Thymus (tissue), 11 donors: ENCODE measurements around the gene GAS2L2. TPM values are rescaled to one million over a fixed set of nuclear protein-coding genes. Genes with fewer than 3 reads are reported as not detected.
"Not testable (repeated sequence)": the region's sequence is repeated elsewhere in the genome, so short reads cannot be mapped to it uniquely, and the experiment has no call there.

Source experiments
- DNase-seq, 9 donors: peaks; one replicate each; pipeline ENCODE4 v3.0.0-alpha.2; 2013; ENCODE audit warnings: low spot score in 9 of 9, low read depth in 6 of 9, missing footprints in 1 of 9
- H3K27ac ChIP-seq, 2 donors: one replicate each; pipeline ENCODE4 v1.5.1; 2013; ENCODE audit warnings: control low read depth in 1 of 2, low read depth in 1 of 2, low read length in 1 of 2, mild to moderate bottlenecking in 1 of 2, moderate library complexity in 1 of 2
- H3K27me3 ChIP-seq, 2 donors: one replicate each; pipeline ENCODE4 v1.5.1; 2013; ENCODE audit warnings: low read length in 1 of 2; ENCODE audit not compliant: control insufficient read depth in 2 of 2, insufficient read depth in 1 of 2
- H3K36me3 ChIP-seq, 2 donors: one replicate each; pipeline ENCODE4 v1.5.1; 2013; ENCODE audit warnings: low read length in 1 of 2, mild to moderate bottlenecking in 1 of 2, moderate library complexity in 1 of 2; ENCODE audit not compliant: control insufficient read depth in 2 of 2, insufficient read depth in 2 of 2
- H3K4me1 ChIP-seq, 2 donors: one replicate each; pipeline ENCODE4 v1.5.1; 2013; ENCODE audit warnings: low read length in 2 of 2; ENCODE audit not compliant: control insufficient read depth in 2 of 2, insufficient read depth in 2 of 2
- H3K4me3 ChIP-seq, 2 donors: one replicate each; pipeline ENCODE4 v1.5.1; 2013; ENCODE audit warnings: low read length in 2 of 2, control low read depth in 1 of 2, mild to moderate bottlenecking in 1 of 2
- H3K9me3 ChIP-seq, 2 donors: one replicate each; pipeline ENCODE4 v1.5.1; 2013; ENCODE audit warnings: low read length in 1 of 2, mild to moderate bottlenecking in 1 of 2; ENCODE audit not compliant: control insufficient read depth in 2 of 2, insufficient read depth in 1 of 2
- WGBS: extraction: QIAGEN DNeasy Blood & Tissue Kit; methylation state at CpG from one replicate; pipeline ENCODE4 v1.1.7; 2013; 5-methylcytosine and 5-hydroxymethylcytosine counted together
- polyA plus RNA-seq: library from polyadenylated mRNA; stranded (reverse); fragments of 200-250 nt; gene quantifications from one replicate; pipeline ENCODE4 v1.2.3, GENCODE V29; 2013
- total RNA-seq: library from RNA; stranded (reverse); fragments of 120-200 nt; gene quantifications from one replicate; pipeline ENCODE4 v1.2.4, GENCODE V29; 2013
- donor health status: healthy.

Gene GAS2L2
- total and polyA plus RNA-seq, 2 donors: 0.21 TPM; not detected in 1

- no peak overlapping the region for H3K4me3 ChIP-seq
- no peaks in the 10 kb centered on the region for H3K9me3 ChIP-seq
- no peak overlapping the region for H3K27ac ChIP-seq
- 96% methylated on average over 1 of the region's 1 CpG for WGBS
- peaks cover 4 to 9% of the 10 kb centered on the region in 2 donors for H3K36me3 ChIP-seq
- no peaks in the 10 kb centered on the region for H3K27me3 ChIP-seq
- peaks cover 0 to 3% of the 10 kb centered on the region in 2 donors for H3K4me1 ChIP-seq
- no peak for DNase-seq
These were observed 47.8 kb downstream of the GAS2L2 start for GRCh38 chr17:35705230-35705629.

- H3K36me3 ChIP-seq, H3K9me3 ChIP-seq, H3K27ac ChIP-seq, H3K4me3 ChIP-seq, DNase-seq, H3K27me3 ChIP-seq, H3K4me1 ChIP-seq: not testable (repeated sequence)
- WGBS: 93% methylated on average over 2 of the region's 2 CpGs
These were observed 49.7 kb downstream of the GAS2L2 start for GRCh38 chr17:35703308-35703707.

- DNase-seq: no peak
- Histone ChIP-seq H3K9me3 (no peaks in the 10 kb centered on the region), H3K4me1 (no peaks in the 10 kb centered on the region), H3K36me3 (peaks cover 2% of the 10 kb centered on the region in 2 donors), H3K4me3 (no peak overlapping the region), H3K27me3 (no peaks in the 10 kb centered on the region), H3K27ac (no peak overlapping the region)
- 98% methylated on average over 5 of the region's 5 CpGs for WGBS
These were observed 51.5 kb downstream of the GAS2L2 start for GRCh38 chr17:35701491-35701890.

GRCh38 chr17:35700150-35700549 lies 52.9 kb downstream of the GAS2L2 start:
- Histone ChIP-seq H3K4me3 (no peak overlapping the region), H3K9me3 (no peaks in the 10 kb centered on the region), H3K27ac (no peak overlapping the region), H3K36me3 (peaks cover 9 to 11% of the 10 kb centered on the region in 2 donors), H3K27me3 (no peaks in the 10 kb centered on the region), H3K4me1 (no peaks in the 10 kb centered on the region)
- WGBS: 96% methylated on average over 6 of the region's 6 CpGs
- DNase-seq: no peak

GRCh38 chr17:35698800-35699199 lies 54.2 kb downstream of the GAS2L2 start:
- DNase-seq: no peak
- H3K4me1 ChIP-seq: no peaks in the 10 kb centered on the region
- peaks cover 18 to 20% of the 10 kb centered on the region in 2 donors for H3K36me3 ChIP-seq
- WGBS: 98% methylated on average over 2 of the region's 2 CpGs
- no peaks in the 10 kb centered on the region for H3K27me3 ChIP-seq
- H3K27ac ChIP-seq: no peak overlapping the region
- no peak overlapping the region for H3K4me3 ChIP-seq
- H3K9me3 ChIP-seq: no peaks in the 10 kb centered on the region

GRCh38 chr17:35695613-35696012 lies 57.4 kb downstream of the GAS2L2 start:
- WGBS: 97% methylated on average over 2 of the region's 2 CpGs
- Histone ChIP-seq H3K4me3 (no peak overlapping the region), H3K27me3 (no peaks in the 10 kb centered on the region), H3K9me3 (no peaks in the 10 kb centered on the region), H3K36me3 (peaks cover 25 to 26% of the 10 kb centered on the region in 2 donors), H3K4me1 (no peaks in the 10 kb centered on the region), H3K27ac (no peak overlapping the region)
- DNase-seq: no peak

GRCh38 chr17:35694906-35695305 lies 58.1 kb downstream of the GAS2L2 start:
- 96% methylated on average over 2 of the region's 2 CpGs for WGBS
- H3K27me3 ChIP-seq: no peaks in the 10 kb centered on the region
- H3K36me3 ChIP-seq: peaks cover 28 to 31% of the 10 kb centered on the region in 2 donors
- DNase-seq: no peak
- H3K9me3 ChIP-seq: no peaks in the 10 kb centered on the region
- no peak overlapping the region for H3K4me3 ChIP-seq
- H3K4me1 ChIP-seq: no peaks in the 10 kb centered on the region
- H3K27ac ChIP-seq: no peak overlapping the region

Other genes with a start within 250 kb of the GAS2L2 start
- gene SLFN12L, start 215.6 kb downstream of the GAS2L2 start, total RNA-seq: 3.7 TPM
- gene SLFN12L, start 215.6 kb downstream of the GAS2L2 start, polyA plus RNA-seq: 1.2 TPM
- gene SLFN14, start 192.4 kb downstream of the GAS2L2 start, total RNA-seq: 0.19 TPM
- gene SLFN14, start 192.4 kb downstream of the GAS2L2 start, polyA plus RNA-seq: 0.02 TPM
- 5.0 TPM for gene PEX12, start 174.7 kb downstream of the GAS2L2 start, total RNA-seq
- 4.8 TPM for gene PEX12, start 174.7 kb downstream of the GAS2L2 start, polyA plus RNA-seq
- gene AP2B1, start 165.9 kb downstream of the GAS2L2 start, total RNA-seq: 34.7 TPM
- gene AP2B1, start 165.9 kb downstream of the GAS2L2 start, polyA plus RNA-seq: 39.1 TPM
- gene RASL10B, start 21.6 kb downstream of the GAS2L2 start, total RNA-seq: 0.76 TPM
- 0.80 TPM for gene RASL10B, start 21.6 kb downstream of the GAS2L2 start, polyA plus RNA-seq
- 0.09 TPM for gene C17orf50, start 7.6 kb upstream of the GAS2L2 start, total RNA-seq
- gene C17orf50, start 7.6 kb upstream of the GAS2L2 start, polyA plus RNA-seq: 0.14 TPM
- 1.1 TPM for gene MMP28, start 42.4 kb upstream of the GAS2L2 start, total RNA-seq
- gene MMP28, start 42.4 kb upstream of the GAS2L2 start, polyA plus RNA-seq: 4.7 TPM
- 26.1 TPM for gene TAF15, start 56.2 kb upstream of the GAS2L2 start, total RNA-seq
- 95.9 TPM for gene TAF15, start 56.2 kb upstream of the GAS2L2 start, polyA plus RNA-seq
- 0.05 TPM for gene HEATR9, start 115.7 kb upstream of the GAS2L2 start, total RNA-seq
- gene HEATR9, start 115.7 kb upstream of the GAS2L2 start, polyA plus RNA-seq: 0.82 TPM
- 26.7 TPM for gene CCL5, start 127.1 kb upstream of the GAS2L2 start, total RNA-seq
- gene CCL5, start 127.1 kb upstream of the GAS2L2 start, polyA plus RNA-seq: 27.4 TPM
- 5.7 TPM for gene RDM1, start 177.5 kb upstream of the GAS2L2 start, total RNA-seq
- 1.1 TPM for gene RDM1, start 177.5 kb upstream of the GAS2L2 start, polyA plus RNA-seq
- gene LYZL6, start 190.5 kb upstream of the GAS2L2 start, total RNA-seq: not detected
- 0.11 TPM for gene LYZL6, start 190.5 kb upstream of the GAS2L2 start, polyA plus RNA-seq
- 0.09 TPM for gene CCL16, start 228.3 kb upstream of the GAS2L2 start, total RNA-seq
- 0.46 TPM for gene CCL16, start 228.3 kb upstream of the GAS2L2 start, polyA plus RNA-seq
- 4.1 TPM for gene CCL14, start 233.5 kb upstream of the GAS2L2 start, total RNA-seq
- 94.2 TPM for gene CCL14, start 233.5 kb upstream of the GAS2L2 start, polyA plus RNA-seq
- gene CCL15, start 248.3 kb upstream of the GAS2L2 start, total RNA-seq: not detected
- 0.73 TPM for gene CCL15, start 248.3 kb upstream of the GAS2L2 start, polyA plus RNA-seq